Stimulated activated naive B cell treated with anti-CD40 and anti-IgM and Interleukin-4, amounts not matched to agents 10 μg/mL and 1 μg/mL and 100 μg/mL, for 72 hours (primary cell): ENCODE results near the gene ZFAND2B.
A peak's percentile ranks its signal among the peaks of the same experiment; 100 is the strongest.

Experiments used
- ATAC-seq, 2 donors: fragments of 150-1000 bp; cut with Tn5 transposase; replicated peaks; 2 replicates each; pipeline ENCODE4 v1.10.0; 2021; ENCODE audit warnings: moderate library complexity in 1 of 2
- DNase-seq: peaks from one replicate; pipeline ENCODE4 v3.0.0; 2021
- H3K27ac Mint-ChIP-seq: one replicate; pipeline ENCODE4 v1.8.0; 2022; ENCODE audit warnings: mild to moderate bottlenecking, mixed read lengths
- H3K27me3 Mint-ChIP-seq, 2 donors: one replicate each; pipeline ENCODE4 v1.8.0; 2022; ENCODE audit warnings: mixed read lengths in 2 of 2
- H3K36me3 Mint-ChIP-seq, 2 donors: one replicate each; pipeline ENCODE4 v1.8.0; 2022; ENCODE audit warnings: mixed read lengths in 2 of 2, mild to moderate bottlenecking in 1 of 2
- H3K4me1 Mint-ChIP-seq, 2 donors: one replicate each; pipeline ENCODE4 v1.8.0; 2022; ENCODE audit warnings: mixed read lengths in 2 of 2, mild to moderate bottlenecking in 1 of 2
- H3K4me3 Mint-ChIP-seq, 2 donors: one replicate each; pipeline ENCODE4 v1.8.0; 2022; ENCODE audit warnings: mild to moderate bottlenecking in 2 of 2, mixed read lengths in 2 of 2, moderate library complexity in 1 of 2
- H3K9me3 Mint-ChIP-seq, 2 donors: one replicate each; pipeline ENCODE4 v1.8.0; 2022; ENCODE audit warnings: mixed read lengths in 2 of 2, mild to moderate bottlenecking in 1 of 2

ZFAND2B gene

DNA sequence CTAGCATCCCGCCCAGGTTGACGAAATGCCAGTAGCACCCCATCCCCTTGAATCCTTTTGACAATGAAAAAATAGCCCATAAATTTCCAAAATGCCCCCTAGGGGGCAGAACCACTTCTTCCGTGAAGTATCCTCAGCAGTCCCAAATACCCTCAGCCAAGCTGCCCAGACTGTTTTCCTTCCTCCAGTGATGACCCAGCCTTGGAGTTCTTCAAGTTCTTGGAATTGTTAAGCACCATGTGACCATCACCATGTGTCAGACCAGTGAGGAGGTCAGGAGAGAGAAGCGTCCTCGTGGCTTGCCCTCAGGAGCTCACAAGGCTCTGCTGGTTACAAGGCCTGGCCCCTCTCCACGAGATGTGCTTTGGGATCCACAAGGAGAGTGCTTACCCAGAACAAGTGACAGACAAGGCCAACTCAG lies 35.3 kb upstream of the ZFAND2B start:
- H3K27me3 Mint-ChIP-seq, result no peaks in the 10 kb centered on the region
- ATAC-seq (peak; percentile 33 to 59), DNase-seq (no peak)
- H3K36me3 Mint-ChIP-seq, result peaks cover 47 to 64% of the 10 kb centered on the region in 2 donors
- peak overlapping the region; percentile 65 for H3K27ac Mint-ChIP-seq
- H3K4me3 Mint-ChIP-seq, result no peak overlapping the region
- H3K9me3 Mint-ChIP-seq, result no peaks in the 10 kb centered on the region
- H3K4me1 Mint-ChIP-seq, result peaks cover 39 to 45% of the 10 kb centered on the region in 2 donors

DNA sequence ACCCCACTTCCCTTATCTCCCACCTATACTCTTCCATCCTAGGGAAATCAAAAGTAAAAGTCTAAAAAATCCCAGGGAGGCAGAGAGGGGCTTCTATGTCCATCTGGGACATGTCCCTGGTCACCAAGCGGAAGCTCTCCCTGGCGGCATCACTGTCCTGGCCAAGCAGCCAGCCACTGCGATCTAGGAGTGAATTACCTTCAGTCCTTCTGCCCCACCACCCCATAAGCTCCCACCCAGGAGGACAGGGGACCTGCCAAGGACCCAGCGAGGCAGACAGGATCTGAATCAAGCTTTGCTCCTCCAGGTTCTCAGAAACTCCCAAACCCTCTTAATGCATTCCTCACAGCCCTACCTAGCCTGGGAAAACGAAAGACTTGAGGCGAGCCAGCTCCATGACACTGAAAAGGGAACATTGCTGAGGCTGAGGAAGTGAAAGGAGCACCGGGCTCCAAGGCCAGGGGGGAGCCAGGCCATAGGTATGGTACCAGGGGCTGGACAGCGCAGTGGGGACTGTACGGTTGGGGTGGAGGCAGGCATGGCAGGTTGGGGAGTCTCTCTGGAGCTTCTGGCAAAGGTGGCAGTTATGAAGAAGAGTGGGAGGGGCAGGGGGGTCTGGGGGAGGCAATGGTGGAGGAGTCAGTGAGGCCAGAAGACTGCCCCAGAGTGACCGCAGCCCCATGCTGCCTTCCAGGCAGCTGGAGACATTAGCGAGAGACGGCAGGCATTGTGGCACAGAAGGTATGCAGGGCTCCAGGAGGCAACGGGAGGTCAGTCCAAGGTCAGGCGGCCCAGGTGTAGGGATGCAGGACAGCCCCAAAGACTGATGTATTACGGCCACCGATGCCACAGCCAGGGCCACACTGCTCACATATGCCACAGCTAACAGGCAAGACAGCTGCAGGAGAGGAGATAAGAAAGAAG lies 34.1 kb upstream of the ZFAND2B start:
- H3K36me3 Mint-ChIP-seq, result peaks cover 44 to 60% of the 10 kb centered on the region in 2 donors
- no peaks in the 10 kb centered on the region for H3K9me3 Mint-ChIP-seq
- peaks cover 43 to 51% of the 10 kb centered on the region in 2 donors for H3K4me1 Mint-ChIP-seq
- H3K27me3 Mint-ChIP-seq, result no peaks in the 10 kb centered on the region
- H3K4me3 Mint-ChIP-seq, result no peak overlapping the region
- peak overlapping the region; percentile 67 for H3K27ac Mint-ChIP-seq
- no peak for DNase-seq
- no peak for ATAC-seq

DNA sequence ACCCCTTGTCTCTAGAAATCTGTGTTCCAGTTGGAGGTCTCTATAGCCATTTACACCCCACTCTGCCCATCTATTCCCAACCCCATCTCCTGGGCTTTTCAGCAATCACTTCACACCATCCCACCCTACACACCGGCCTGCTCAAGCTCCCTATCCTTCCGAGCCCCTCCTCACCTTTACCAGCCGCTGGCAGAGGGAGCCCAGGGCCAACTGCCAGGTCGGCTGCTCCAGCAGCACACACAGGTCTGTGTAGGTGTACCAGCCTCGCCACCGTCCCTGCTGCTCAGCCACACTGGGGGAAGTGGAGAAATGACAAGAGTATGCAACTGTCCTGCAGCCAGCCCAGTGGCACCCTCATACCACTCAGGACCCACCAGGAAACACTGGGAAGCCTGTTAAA lies 33.4 kb upstream of the ZFAND2B start:
- peaks cover 37 to 57% of the 10 kb centered on the region in 2 donors for H3K36me3 Mint-ChIP-seq
- H3K27ac Mint-ChIP-seq, result peak overlapping the region; percentile 87
- peaks cover 43 to 55% of the 10 kb centered on the region in 2 donors for H3K4me1 Mint-ChIP-seq
- no peaks in the 10 kb centered on the region for H3K9me3 Mint-ChIP-seq
- no peak for ATAC-seq
- no peak for DNase-seq
- no peak overlapping the region for H3K4me3 Mint-ChIP-seq
- no peaks in the 10 kb centered on the region for H3K27me3 Mint-ChIP-seq

DNA sequence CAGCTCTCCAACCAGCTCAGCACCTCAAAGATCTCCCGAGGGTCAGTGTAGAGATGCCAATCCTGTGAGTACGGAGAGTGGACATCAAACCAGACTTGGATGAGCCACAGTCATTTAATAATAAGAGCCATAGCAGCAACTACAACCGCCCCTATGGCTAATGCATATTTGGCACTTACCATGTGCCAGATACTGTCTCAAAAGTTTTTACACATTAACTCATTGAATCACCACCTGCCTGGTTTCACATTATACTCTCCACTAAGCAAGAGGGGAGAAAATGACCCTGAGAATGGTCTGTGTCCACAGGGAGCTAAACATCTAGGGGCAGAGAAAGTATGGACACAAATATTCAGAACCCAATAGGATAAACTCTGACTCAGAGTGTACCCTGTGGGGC lies 32.4 kb upstream of the ZFAND2B start:
- Mint-ChIP-seq H3K9me3 (no peaks in the 10 kb centered on the region), H3K36me3 (peaks cover 35 to 61% of the 10 kb centered on the region in 2 donors), H3K27ac (peak overlapping the region; percentile 61), H3K4me1 (peaks cover 47 to 61% of the 10 kb centered on the region in 2 donors), H3K27me3 (no peaks in the 10 kb centered on the region), H3K4me3 (peak overlapping the region in 1 of 2 donors; percentile 55)
- ATAC-seq, result no peak
- DNase-seq, result no peak

DNA sequence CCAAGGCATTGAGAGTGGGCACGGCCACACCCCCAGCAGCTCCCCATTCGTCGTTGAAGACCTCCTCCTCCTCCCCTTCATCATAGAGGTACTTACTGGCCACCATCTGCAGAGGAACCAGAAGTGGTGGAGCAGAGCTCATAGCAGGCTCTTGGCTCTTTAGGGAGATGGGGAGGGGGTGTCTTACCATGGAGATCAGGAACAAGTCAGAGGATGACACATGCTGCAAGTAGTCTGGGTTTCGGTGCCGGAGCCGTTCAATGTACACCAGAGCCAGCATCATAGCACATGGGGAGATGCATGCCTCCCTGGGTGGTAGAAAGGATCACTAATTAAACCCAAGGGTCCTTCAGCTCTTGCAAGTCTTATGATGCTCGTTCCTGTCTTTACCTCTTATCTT lies 31.8 kb upstream of the ZFAND2B start:
- DNase-seq, result no peak
- H3K9me3 Mint-ChIP-seq, result no peaks in the 10 kb centered on the region
- peak overlapping the region; percentile 61 for H3K27ac Mint-ChIP-seq
- H3K27me3 Mint-ChIP-seq, result no peaks in the 10 kb centered on the region
- H3K4me1 Mint-ChIP-seq, result peaks cover 51 to 66% of the 10 kb centered on the region in 2 donors
- H3K36me3 Mint-ChIP-seq, result peaks cover 34 to 57% of the 10 kb centered on the region in 2 donors
- no peak for ATAC-seq
- H3K4me3 Mint-ChIP-seq, result peak overlapping the region in 1 of 2 donors; percentile 56

DNA sequence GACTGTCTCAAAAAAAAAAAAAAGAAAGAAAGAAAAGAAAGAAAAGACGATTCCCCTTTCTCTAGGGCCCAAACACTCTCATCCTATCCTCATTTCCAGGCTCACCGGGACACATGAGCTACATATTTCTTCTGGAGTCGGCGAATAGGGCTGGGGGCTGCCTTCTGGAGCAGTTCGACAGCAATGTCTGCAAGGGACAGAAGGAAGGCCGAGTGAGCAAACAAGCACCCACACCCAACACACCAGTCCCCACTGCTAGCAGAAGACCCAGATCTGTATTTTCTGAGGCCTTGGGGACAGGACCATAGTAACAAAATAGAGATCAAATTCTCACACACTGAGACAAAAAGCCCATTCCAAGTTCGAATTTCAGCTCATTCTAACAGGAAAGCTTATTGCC lies 31.1 kb upstream of the ZFAND2B start:
- Mint-ChIP-seq H3K27ac (peak overlapping the region; percentile 99), H3K9me3 (no peaks in the 10 kb centered on the region), H3K4me1 (peaks cover 51 to 68% of the 10 kb centered on the region in 2 donors), H3K4me3 (peak overlapping the region; percentile 89 to 95), H3K27me3 (no peaks in the 10 kb centered on the region), H3K36me3 (peaks cover 35 to 58% of the 10 kb centered on the region in 2 donors)
- ATAC-seq, result no peak
- DNase-seq, result no peak

DNA sequence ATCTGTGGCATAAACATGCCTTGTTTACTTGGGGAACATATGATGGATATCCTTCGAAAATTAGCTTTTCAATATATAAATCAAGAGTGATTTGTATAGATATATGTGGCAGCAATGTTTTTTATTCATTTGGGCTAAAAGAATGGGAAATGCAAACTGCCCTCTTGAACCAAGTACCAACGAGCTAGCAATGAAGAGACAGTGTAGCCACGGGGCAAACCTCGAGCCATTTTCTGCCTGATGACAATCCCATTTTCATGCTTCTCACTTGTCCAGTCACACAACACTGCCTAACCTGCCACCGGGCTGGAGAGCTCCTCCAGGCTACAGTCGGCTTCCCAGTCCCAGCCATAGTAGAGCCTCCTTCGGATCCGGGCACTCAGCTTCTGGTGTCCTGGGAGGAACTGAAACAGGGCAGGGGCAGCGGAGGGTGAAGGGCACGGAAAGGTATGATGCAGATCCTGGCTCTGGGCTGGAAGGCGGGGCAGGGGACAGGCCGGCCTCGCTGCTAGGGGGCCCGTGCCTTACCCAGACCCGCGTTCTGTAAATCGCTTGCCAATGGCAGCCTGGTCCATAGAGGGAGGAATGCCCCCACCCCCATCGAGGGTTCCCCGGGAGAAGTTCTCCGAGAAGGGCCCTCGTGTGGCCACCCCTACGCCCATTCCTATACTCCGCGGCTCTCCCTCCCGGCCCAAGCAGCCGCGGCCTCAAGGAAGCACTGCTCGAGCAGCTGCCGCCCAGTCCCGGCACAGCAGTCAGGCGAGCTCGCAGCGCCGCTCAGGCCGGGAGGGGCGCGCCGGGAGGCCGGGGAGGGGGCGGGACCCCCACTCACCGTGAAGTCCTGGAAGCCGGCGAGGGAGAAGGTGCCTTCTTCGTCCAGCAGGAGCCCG lies 30.4 kb upstream of the ZFAND2B start:
- H3K4me3 Mint-ChIP-seq, result peak overlapping the region; percentile 89 to 95
- peaks cover 35 to 61% of the 10 kb centered on the region in 2 donors for H3K36me3 Mint-ChIP-seq
- peak; percentile 78 for DNase-seq
- H3K27me3 Mint-ChIP-seq, result no peaks in the 10 kb centered on the region
- peak overlapping the region; percentile 99 for H3K27ac Mint-ChIP-seq
- no peaks in the 10 kb centered on the region for H3K9me3 Mint-ChIP-seq
- peak; percentile 72 to 76 for ATAC-seq
- peaks cover 58 to 73% of the 10 kb centered on the region in 2 donors for H3K4me1 Mint-ChIP-seq

DNA sequence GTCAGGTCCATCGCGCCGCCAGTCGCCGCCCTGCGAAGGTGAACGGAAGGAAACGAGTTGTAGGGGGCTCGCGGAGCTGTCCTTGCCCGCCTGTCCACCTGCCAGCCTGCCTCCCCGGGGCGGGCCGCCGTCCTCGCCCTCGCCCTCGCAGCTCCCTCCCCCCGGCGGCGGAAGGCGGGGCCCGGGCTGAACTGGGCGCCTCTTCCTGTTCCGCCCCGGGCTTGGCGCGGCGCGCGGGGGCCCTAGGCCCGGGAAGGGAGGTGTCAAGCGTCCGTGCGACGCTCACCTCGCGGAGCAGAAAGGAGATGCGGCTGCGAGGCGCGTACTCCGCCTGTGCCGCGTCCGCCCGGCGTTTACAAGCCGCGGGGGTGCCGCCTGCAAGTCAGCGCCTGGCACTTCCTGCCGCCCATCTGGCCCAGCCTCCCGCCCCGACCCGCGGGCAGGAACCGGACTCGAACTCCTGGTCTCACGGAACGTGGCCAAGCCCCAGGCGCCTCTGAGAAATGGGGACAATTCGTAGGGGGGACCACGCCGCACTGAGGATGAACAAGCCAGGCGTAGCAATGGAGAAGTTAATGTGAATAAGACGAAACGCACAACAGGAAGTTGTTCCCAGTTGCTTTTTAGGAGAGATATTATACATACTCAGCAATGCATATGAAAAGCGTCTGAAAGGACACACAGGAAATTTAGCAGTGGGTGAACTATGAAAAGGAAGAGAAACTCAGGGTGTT lies 29.6 kb upstream of the ZFAND2B start, which contains the start of gene CNPPD1:
CNPPD1 (minus strand) TSS at position 108 of the 734 bp plus-strand sequence; CDS start at position 11, 97 bp downstream.
- H3K4me1 Mint-ChIP-seq, result peaks cover 54 to 73% of the 10 kb centered on the region in 2 donors
- DNase-seq (peak; percentile 84), ATAC-seq (peak; percentile 76 to 79)
- H3K9me3 Mint-ChIP-seq, result no peaks in the 10 kb centered on the region
- H3K36me3 Mint-ChIP-seq, result peaks cover 28 to 60% of the 10 kb centered on the region in 2 donors
- H3K27ac Mint-ChIP-seq, result peak within 1 kb of the TSS; percentile 99
- peak within 1 kb of the TSS; percentile 89 to 95 for H3K4me3 Mint-ChIP-seq
- no peaks in the 10 kb centered on the region for H3K27me3 Mint-ChIP-seq

DNA sequence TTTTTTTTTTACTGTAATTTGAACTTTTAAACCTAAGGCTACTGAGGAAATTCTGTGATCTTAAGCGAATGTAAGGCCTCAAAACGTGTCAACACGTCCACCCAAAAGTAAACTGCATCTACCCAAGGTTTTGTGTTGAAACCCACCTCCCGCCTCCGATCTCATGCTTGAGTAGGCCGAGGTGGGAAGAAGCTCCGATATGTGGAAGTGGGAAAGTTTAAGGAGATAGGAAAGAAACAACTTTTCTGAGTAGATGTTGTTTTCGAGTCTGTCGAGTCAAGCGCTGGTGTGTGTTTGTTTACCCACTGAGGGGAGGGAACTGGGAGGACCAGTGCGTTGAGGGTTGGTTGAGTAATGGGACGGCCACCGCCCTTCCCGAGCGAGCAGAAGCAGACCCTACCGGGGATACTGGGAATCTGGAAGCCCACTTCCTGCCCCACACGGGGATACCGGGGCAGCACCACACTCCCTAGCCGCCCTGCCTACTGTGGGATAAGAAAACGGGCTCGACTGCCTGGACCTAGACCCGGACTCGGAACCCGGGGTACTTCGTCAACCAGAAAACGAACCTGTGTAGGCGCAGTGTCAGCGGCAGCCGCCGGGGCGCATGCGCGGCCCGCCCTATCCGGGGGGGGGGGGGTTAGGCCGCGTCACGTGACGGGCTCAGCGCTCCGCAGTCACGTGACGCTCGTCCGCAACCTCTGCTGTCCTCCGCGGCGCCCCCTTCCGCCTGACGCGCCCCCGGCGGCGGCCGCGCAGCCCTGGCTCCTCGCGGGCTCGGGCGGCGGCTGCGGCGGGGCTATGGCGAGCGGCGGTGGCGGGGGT lies 28.8 kb upstream of the ZFAND2B start, which contains the start of gene RETREG2:
RETREG2 (plus strand) TSS at position 724 of the 825 bp plus-strand sequence; CDS start at position 802, 78 bp downstream.
- peak; percentile 48 to 51 for ATAC-seq
- Mint-ChIP-seq H3K9me3 (no peaks in the 10 kb centered on the region), H3K4me1 (peaks cover 49 to 72% of the 10 kb centered on the region in 2 donors), H3K27ac (peak within 1 kb of the TSS; percentile 99), H3K4me3 (peak within 1 kb of the TSS; percentile 89 to 95), H3K36me3 (peaks cover 23 to 54% of the 10 kb centered on the region in 2 donors), H3K27me3 (no peaks in the 10 kb centered on the region)
- peak; percentile 73 for DNase-seq

DNA sequence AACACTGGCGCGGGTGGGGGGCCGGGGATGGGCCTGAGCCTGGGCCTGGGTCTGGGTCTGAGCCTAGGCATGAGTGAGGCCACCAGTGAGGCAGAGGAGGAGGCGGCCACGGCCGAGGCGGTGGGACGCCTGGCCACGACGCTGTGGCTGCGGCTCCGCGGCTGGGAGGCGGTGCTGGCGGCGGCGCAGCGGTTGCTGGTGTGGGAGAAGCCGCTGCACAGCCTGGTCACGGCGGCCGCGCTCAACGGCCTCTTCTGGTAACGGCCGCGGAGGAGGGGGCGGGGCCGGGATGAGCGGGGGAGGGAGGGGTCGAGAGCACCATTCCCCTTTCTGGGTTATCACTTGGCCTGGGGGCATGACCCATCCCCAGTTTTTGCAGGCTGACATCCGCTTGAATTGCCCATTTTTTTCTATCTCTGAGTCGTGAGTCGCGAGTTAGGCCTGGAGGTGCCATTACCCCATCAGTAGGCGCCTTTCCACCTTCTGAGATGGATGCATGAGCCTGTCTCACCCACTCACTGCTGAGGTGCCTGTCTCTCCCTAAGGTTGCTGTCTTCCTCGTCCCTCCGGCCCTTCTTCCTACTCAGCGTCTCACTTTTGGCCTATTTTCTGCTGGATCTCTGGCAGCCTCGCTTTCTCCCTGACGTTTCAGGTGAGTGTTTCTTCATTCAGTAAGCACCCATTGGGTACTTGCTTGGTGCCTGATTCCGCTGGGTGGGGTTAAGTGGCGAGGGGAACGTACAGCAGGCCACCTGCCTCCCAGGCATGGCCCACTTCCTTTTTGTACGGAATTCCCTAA lies 28.0 kb upstream of the ZFAND2B start:
- Mint-ChIP-seq H3K27me3 (no peaks in the 10 kb centered on the region), H3K27ac (peak overlapping the region; percentile 87), H3K36me3 (peaks cover 23 to 56% of the 10 kb centered on the region in 2 donors), H3K9me3 (no peaks in the 10 kb centered on the region), H3K4me1 (peaks cover 48 to 74% of the 10 kb centered on the region in 2 donors), H3K4me3 (peak overlapping the region; percentile 89 to 94)
- ATAC-seq, result peak; percentile 3 to 6
- no peak for DNase-seq

DNA sequence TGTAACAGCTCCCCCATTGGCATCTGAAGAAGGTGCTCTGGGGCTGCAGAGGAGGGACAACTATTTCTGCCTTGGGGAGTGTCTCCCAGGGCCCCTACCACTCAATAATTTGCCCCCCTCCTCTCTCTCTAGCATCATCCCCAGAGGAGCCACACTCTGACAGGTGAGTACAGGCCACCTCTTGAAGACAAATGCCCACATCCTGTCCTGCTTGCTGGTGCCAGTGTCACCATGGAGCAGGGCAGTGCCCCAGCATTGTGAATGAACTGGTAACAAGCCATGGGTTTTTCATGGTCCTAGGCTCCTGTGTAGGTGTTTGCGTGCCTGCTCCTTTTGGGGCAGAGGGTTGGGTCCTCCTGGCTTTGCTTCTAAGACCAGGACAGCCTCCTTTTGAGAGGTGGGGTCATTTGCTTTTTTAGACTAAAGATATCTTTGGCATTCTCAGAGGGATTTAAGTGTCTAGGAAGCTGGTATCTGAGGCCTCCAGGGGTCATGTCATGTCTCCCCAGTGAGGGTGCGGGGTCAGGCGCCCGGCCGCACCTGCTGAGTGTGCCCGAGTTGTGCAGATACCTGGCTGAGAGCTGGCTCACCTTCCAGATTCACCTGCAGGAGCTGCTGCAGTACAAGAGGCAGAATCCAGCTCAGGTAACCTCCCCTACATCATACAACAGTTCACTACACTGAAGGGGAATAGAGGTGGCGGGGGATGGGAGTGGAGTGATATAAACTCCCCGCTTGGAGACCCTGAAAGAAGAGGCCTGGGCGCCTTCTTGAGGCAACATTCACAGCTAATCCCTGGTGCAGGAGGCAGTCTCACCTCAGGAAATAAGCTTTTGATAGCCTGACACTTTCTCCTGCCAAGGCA lies 26.7 kb upstream of the ZFAND2B start:
- Mint-ChIP-seq H3K27me3 (no peaks in the 10 kb centered on the region), H3K36me3 (peaks cover 19 to 51% of the 10 kb centered on the region in 2 donors), H3K4me1 (peaks cover 40 to 69% of the 10 kb centered on the region in 2 donors), H3K9me3 (no peaks in the 10 kb centered on the region), H3K4me3 (peak overlapping the region; percentile 89 to 94), H3K27ac (no peak overlapping the region)
- ATAC-seq (no peak), DNase-seq (no peak)
